GM12875 (cell line): ENCODE measurements around the gene SLC13A2.

Experiments
- H3K4me3 ChIP-seq: one replicate; pipeline ENCODE4 v1.5.1; 2011; ENCODE audit warnings: low read depth, low read length, control low read depth
- CTCF ChIP-seq: IDR thresholded peaks from 2 replicates; pipeline ENCODE4 v1.5.1; 2011; ENCODE audit warnings: low read depth, mild to moderate bottlenecking, control low read depth, inconsistent platforms, low read length, moderate library complexity, borderline replicate concordance; ENCODE audit not compliant: insufficient read depth

SLC13A2 gene

DNA sequence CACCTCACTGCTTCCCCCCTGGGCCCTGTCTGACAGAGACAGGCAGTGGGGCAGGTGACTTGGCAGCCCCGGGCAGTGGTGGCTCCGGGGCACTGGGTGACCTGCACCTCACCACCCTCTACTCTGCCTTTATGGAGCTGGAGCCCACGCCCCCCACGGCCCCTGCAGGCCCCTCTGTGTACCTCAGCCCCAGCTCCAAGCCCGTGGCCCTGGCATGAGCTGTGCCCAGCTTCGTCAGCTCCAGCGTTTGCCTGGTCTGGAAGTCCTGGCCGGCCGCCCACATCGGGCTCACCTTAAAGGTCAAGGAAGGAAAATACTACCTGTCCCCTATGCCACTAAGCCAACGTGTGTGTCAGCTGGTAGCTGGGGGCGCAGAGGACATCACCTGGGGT, 63.8 kb downstream of the SLC13A2 start:
- H3K4me3 ChIP-seq, result no peak overlapping the region
- TF ChIP-seq CTCF, result no peak

- no peak for TF ChIP-seq CTCF
These were observed 65.0 kb downstream of the SLC13A2 start for GRCh38 chr17:28538296-28538895.

GRCh38 chr17:28540231-28540630, 66.8 kb downstream of the SLC13A2 start:
- TF ChIP-seq CTCF, result no peak
- no peak overlapping the region for H3K4me3 ChIP-seq

More at GRCh38 chr17:28538296-28538895, 65.0 kb downstream of the SLC13A2 start:
- no peak overlapping the region for H3K4me3 ChIP-seq

DNA sequence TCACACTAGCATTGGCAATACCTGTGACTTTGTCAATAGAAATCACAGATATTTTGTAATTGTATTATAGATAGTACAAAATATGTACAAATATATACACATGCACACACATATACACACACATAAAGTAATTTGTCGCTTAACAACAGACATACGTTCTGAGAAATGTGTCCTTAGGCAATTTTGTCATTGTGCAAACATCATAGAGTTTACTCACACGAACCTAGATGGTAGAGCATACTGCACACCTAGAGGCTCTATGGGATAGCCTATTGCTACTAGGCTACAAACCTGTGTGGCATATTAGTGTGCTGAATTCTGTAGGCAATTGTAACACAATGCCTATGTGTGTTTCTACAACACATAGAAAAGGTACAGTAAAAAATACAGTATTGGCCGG, 68.0 kb downstream of the SLC13A2 start:
- no peak overlapping the region for H3K4me3 ChIP-seq
- no peak for TF ChIP-seq CTCF

DNA sequence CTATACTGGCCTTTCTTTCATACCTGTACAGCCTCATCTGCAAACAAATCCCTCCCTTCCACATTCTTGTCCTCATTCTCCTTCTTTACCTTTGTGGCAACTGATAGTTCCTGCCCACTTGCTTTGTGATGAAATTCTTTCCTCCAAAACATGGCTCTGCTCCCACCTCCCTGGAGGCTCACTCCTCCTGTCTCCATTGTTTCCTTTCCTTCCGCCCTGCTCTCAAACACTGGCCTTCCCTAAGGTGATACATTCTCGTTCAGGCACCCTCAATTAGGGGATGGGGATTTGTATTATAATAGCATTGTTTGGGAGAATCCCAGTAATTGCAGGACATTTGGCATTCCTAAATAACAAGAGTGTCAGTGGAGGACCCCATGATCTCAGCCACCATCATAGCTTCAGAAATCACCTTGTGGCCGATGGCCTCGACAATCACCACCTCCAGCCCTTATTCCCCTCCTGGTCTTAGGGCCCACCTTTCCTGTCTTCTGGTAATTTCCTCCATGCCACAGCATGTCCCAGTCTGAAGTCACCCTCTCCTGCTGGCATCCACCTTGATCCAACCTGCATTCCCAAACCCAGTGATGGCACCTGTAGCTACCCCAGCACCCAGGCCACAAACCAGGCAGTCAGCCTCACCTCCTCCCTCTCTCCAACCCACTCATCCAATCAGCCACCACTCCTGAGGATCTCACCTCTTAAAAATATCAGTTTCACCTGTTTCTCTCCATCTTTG, 71.1 kb downstream of the SLC13A2 start:
- no peak for TF ChIP-seq CTCF
- no peak overlapping the region for H3K4me3 ChIP-seq

- TF ChIP-seq CTCF, result no peak
- H3K4me3 ChIP-seq, result no peak overlapping the region
These were observed 71.7 kb downstream of the SLC13A2 start for GRCh38 chr17:28545141-28545503.

GRCh38 chr17:28545787-28546415, 72.5 kb downstream of the SLC13A2 start:
- no peak for TF ChIP-seq CTCF

More at GRCh38 chr17:28545787-28546415, 72.5 kb downstream of the SLC13A2 start:
- H3K4me3 ChIP-seq, result no peak overlapping the region
